HG03060 (cell line): ENCODE data around the gene EPS8L2.

ENCODE experiments used
- ATAC-seq: cut with Tn5 transposase; IDR thresholded peaks from one replicate; pipeline ENCODE4 v1.9.1; 2021; ENCODE audit warnings: low read depth, moderate number of reproducible peaks; ENCODE audit not compliant: unreplicated experiment

Gene EPS8L2

DNA sequence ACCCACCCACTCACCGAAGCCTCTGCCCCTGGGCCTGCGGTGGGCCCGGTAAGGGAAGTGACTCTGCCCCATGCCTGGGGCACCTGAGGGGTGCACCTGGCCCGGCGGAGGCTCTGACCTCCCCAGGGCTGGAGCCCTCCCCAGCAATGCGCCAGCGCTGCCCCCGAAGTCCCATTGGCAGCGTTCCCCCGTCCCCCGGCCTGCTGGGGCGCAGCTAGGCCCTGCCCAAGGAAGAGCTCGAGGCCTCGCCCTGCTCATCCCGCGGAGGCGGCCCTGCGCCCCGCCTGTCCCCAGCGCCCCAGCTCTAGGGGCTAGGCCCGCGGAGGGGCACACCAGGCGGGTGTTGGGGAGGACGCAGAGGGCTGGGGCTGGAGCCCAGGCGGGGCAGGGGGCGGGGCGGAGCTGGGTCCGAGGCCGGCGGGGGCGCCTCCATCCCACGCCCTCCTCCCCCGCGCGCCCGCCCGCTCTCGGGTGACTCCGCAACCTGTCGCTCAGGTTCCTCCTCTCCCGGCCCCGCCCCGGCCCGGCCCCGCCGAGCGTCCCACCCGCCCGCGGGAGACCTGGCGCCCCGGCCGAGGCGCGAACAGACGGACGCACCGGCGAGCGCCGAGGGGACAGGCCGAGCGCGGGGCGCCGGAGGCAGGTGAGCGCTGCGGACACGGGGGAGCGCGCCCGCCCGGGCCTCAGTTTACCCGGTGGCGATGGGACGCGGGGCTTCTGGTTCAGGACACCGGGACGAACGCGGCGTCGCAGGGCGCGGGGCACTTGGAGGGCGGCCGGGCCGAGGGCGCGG, at the start of gene EPS8L2:
Gene EPS8L2 (plus strand): TSS at position 586 of the 793 bp plus-strand sequence. CDS start 3,177 bp downstream, outside the sequence.
- no peak for ATAC-seq

DNA sequence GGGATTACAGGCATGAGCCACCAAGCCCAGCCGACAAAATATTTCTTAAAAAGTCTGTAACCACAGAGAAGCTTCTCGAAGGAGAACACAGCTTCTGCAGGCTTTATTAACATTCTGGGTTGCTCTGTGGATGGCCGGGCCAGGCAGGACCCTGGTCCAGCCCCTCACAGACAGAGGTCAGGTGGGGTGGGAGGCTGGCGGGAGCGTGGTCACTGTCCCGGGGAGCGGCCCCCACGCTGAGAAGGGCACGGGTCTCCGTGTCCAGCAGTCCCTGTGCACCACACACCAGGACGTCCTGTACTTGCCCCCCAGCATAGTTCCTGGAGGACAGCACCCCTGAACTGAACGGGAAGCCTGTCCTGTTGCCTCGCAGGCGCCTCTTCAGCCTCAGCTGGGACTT, 49.6 kb upstream of the EPS8L2 start:
- ATAC-seq: no peak

DNA sequence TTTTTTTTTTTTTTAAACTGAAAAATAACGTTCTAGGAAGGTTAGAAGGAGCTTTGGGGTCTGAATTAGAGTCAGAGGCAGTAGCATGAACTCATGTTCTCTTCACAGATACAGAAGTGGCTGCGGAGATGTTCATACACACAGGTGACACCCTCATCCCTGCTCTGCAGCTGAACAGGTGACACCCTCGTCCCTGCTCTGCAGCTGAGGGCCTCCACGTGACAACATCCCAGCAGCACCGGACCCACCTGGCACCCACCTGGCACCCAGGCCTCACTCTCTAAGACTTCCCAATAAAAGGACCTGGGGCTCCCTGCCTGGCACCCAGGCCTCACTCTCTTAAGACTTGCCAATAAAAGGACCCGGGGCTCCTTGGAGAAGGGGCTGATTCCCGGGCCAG, 49.2 kb upstream of the EPS8L2 start:
- ATAC-seq: no peak

DNA sequence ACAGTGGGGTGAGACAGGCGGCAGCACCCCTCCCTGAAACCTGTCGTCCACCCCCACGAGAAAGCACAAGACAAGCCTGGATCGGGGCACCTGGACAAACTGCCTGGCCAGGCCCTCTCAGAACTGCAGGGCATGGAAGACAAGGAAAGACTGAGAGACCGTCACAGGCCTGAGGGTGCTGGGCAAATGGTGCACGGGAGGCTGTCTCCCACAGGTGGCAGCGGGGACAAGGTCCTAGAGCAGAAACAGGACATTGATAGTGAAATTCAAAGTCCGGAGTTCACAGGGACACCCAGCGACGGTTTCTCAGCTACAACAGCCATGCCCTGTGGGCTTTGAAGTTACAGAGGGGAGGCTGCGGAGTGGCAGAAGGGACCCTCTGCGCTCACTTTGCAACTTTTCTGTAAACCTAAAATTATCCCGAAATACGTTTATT, 48.3 kb upstream of the EPS8L2 start:
- ATAC-seq: no peak

DNA sequence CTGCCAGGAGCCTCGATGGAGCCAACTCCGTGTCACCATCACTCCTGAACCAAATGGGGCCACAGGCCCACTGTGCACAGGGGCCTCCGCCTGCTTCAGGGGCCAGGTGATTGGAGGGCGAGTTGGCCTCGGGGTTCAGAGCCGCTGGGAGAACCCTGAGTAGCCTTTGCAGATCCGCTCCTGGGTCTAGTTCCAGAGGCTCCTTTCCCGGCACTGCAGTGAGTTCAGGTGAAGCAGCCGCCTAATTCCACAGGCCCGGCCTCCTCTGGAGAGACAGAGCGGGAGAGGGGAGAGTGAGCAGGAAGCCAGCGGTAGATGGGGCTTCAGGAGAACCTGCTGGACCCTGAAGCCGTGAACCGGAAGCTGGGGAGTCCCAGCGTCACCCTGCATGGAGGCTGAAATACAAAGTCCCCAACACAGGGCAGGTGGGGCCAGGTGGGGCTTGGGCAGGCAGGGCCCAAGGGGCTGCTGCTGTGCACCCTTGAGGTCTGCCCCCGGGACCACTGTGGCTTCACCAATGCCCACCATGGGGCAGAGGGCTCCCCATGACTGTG, 46.4 kb upstream of the EPS8L2 start:
- no peak for ATAC-seq

DNA sequence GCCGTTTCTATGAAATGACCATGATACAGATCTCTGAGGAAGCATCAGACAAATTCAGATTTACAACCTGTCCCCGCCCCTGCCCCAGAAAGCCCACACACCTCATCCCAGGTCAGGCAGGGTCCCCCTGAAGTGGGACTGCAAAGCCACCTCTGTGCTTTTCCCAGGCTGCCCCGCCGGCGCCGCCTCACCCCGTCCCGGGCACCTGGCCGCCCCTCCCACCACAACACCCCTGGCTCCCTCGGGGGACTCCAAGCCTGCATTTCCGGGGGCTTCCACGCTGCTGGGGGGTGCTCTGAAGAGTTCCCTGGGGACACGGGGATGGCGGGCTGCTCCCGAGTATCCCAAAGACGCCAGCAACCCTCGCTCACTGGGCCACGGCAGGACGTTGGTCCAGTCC, 45.8 kb upstream of the EPS8L2 start:
- ATAC-seq: no peak

GRCh38 chr11:660681-661444, 45.2 kb upstream of the EPS8L2 start:
- ATAC-seq: no peak

DNA sequence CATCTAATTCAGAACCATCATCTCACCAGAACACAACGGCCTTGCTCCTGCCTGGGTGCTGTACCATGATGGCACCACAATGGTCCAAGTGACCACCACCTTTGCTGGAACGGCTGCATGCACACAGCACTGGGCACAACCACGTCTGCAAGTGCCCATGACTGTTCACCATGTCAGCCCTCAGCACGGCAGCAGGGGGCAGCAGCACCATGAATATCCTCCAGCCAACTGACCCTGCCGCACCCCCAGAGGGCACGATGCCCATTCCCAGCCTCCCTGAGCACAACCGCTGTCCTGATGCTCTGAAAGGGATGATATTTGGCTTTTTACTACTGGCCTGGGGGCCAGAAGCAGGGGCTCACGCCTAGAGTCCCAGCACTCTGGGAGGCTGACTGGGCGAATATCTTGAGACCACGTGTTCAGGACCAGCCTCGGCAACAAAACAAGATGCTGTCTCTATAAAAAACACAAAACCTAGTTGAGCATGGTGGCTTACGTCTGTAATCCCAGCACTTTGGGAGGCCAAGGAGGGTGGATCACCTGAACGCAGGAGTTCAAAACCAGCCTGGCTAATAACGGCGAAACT, 43.2 kb upstream of the EPS8L2 start:
- ATAC-seq: no peak

- ATAC-seq: no peak
Measured at GRCh38 chr11:665062-665703, 40.8 kb upstream of the EPS8L2 start.

DNA sequence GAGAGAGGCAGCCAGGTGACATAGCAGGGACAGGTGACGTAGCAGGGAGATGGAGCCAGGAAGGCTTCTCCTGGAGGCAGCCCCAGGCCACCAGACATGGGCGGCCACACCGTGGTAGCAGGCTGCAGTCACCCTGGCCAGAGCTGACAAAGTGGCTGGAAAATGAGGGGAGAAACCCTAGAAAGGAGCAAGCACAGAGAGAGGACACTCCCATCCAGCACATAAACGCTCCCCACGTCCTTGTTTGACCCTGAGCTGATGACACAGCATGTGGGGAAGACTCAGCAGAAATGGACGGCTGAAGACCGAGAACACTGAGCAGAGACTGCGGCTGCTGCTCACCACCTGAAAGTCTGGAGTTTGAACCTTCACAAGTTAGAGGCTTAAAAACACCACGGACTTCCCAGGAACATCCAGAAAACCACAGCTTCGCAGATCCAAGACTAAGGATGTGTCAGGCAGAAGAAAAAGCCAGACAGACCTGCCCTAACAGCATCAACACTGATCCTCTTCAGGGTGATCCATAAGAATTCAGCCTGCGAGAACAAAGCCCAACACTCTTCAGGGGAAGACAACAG, 40.2 kb upstream of the EPS8L2 start:
- ATAC-seq: no peak

- ATAC-seq: no peak
Measured at GRCh38 chr11:673866-674265, 32.2 kb upstream of the EPS8L2 start.

- ATAC-seq: no peak
Measured at GRCh38 chr11:674406-674805, 31.6 kb upstream of the EPS8L2 start.

GRCh38 chr11:678297-678696, 27.7 kb upstream of the EPS8L2 start:
- ATAC-seq: no peak

- no peak for ATAC-seq
Measured at GRCh38 chr11:679271-680207, 26.5 kb upstream of the EPS8L2 start.

DNA sequence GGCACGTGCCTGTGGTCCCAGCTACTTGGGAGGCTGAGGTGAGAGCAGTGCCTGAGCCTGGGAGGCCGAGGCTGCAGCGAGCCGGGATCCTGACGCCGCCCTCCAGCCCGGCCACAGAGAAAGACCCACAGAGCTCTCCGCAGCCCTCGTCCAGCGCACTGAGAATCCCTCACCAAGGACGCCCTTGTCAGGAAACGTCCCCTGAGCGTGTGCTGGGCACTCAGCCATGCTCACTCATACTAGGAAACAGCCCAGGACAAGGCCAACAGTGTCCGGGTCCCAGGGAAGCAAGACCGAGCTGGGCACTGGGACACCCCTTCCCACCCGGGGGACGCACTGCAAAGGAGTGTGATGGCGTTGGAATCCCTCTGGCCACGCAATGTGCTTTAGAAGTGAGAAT, 25.6 kb upstream of the EPS8L2 start:
- ATAC-seq: no peak

DNA sequence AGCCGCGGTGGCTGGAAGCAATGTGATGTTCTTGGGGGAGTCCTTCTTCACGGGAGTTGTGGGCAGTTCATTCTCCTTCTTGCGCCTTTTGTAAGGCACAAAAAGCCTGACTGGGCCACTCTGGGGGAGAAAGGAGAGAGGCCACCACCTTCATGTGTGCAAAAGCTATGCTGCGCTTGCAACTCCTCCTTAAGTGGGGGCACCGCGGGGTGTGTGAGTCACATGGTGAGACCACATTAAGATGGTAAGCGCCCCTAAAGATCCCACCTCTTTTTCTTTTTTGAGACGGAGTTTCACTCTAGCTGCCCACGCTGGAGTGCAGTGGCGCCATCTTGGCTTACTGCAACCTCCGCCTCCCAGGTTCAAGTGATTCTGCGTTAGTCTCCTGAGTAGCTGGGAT, 25.1 kb upstream of the EPS8L2 start:
- ATAC-seq: no peak

- ATAC-seq: no peak
Measured at GRCh38 chr11:686451-687243, 19.4 kb upstream of the EPS8L2 start.

GRCh38 chr11:687751-688150, 18.3 kb upstream of the EPS8L2 start:
- ATAC-seq: no peak
